ENCODE results near the gene C12orf76.

Gene C12orf76

DNA sequence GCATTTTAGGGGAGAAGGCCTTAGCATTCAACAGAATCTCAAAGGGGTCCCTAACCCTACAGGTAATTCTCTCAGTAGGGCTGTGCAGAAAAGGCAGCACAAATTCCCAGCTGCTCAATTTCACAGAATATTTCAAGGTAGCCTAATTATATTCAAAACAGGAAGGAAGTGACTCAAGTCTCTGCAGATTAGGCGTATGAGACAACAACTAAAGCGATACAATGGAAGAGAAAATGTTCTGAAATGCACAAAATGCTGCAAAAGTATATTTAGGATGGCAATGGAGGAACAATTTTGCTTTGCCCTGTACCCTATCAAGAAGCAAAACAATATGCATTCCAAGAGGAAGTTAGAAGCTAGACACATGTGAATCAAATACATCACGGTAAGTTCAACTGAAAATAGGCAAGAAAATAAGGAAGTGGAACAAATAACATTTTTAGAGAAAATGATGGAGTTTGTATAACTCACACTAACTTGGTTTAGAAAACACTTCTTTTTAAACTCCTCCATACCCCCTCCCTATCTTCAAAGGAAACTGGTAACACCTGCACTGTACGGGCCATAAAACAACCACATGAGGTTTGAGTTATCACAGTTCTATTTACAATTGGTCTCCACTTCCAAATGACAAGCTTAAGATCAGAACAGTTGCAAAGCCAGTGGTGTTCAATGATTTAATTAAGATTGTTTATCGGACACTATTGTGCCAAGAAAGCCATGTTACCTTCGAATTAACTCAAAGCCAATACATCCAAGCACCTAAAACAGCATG is 53.7 kb downstream of the C12orf76 start:
- DNase-seq (ENCODE audit: low spot score): no peak

DNA sequence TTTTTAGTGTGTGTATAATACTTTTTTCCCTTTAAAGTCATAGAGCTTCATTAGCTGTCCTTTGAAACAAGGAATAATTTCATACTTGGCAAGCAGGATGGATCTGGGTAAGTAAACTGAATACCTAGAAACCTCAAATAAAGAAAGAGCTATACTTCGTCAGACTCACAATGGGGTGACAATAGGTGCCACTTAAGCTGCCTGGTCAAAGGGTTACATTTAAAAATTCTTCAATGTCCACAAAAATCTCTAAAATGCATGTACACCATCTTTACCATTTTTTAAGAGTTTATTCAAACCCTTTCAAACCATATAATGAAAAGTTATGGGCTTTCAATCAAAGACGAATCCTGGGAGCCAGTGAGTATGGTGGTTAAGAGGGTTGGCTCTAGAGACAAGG is 55.2 kb downstream of the C12orf76 start:
- DNase-seq (ENCODE audit: low spot score): no peak

GRCh38 chr12:109991586-109991985 is 56.7 kb downstream of the C12orf76 start:
- peak; percentile 60 for DNase-seq (ENCODE audit: low spot score)

Data from cerebellar cortex (tissue), 1 donor.